GM12891 (cell line): ENCODE results near the gene ADK.
"Not testable (repeated sequence)": the region's sequence is repeated elsewhere in the genome, so short reads cannot be mapped to it uniquely, and the experiment has no call there.

Experiments used
- DNase-seq: peaks from one replicate; pipeline ENCODE4 v3.0.0; 2011; ENCODE audit warnings: low spot score; ENCODE audit not compliant: insufficient read length
- FAIRE-seq: peaks from 2 replicates; lab custom pipeline; 2011; peaks lifted over from hg19 to GRCh38; lab: Jason Lieb, UNC
- PAX5 ChIP-seq: IDR thresholded peaks from 2 replicates; pipeline ENCODE4 v1.6.1; 2011; ENCODE audit warnings: low read length, moderate library complexity, mild to moderate bottlenecking; ENCODE audit not compliant: insufficient read depth, severe bottlenecking
- POLR2A ChIP-seq: IDR thresholded peaks from 2 replicates; pipeline ENCODE4 v1.6.1; 2011; ENCODE audit warnings: low read depth, low read length, control low read depth
- POLR2AphosphoS5 ChIP-seq: IDR thresholded peaks from 2 replicates; pipeline ENCODE4 v1.6.1; 2011; ENCODE audit warnings: low read depth, low read length, control low read depth
- POU2F2 ChIP-seq: IDR thresholded peaks from 2 replicates; pipeline ENCODE4 v1.6.1; 2011; ENCODE audit warnings: low read depth, mild to moderate bottlenecking, control low read depth, low read length, moderate library complexity
- SPI1 ChIP-seq: IDR thresholded peaks from 2 replicates; pipeline ENCODE4 v1.6.1; 2011; ENCODE audit warnings: low read depth, low read length, control low read depth
- TAF1 ChIP-seq: IDR thresholded peaks from 2 replicates; pipeline ENCODE4 v1.6.1; 2011; ENCODE audit warnings: low read depth, low read length, control low read depth

Gene ADK

DNA sequence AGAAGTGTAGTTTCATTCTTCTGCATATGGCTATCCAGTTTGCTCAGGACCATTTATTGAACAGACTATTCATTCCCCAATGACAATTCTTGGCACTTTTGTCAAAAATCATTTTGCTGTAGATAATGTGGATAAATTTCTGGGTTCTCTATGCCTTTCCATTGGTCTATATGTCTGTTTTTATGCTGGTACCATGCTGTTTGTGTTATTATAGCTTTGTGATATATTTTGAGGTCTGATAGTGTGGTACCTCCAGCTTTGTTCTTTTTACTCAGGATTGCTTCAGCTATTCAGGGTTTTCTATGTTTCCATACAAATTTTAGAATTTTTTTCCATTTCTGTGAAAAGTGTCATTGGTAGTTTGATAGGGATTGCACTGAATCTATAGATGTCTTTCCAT, 360.0 kb downstream of the ADK start:
- DNase-seq = no peak
- FAIRE-seq = peak; percentile 23
- no peak for TF ChIP-seq TAF1
- TF ChIP-seq SPI1 = no peak
- no peak for TF ChIP-seq PAX5
- no peak for TF ChIP-seq POU2F2
- no peak for TF ChIP-seq POLR2AphosphoS5
- no peak for TF ChIP-seq POLR2A

DNA sequence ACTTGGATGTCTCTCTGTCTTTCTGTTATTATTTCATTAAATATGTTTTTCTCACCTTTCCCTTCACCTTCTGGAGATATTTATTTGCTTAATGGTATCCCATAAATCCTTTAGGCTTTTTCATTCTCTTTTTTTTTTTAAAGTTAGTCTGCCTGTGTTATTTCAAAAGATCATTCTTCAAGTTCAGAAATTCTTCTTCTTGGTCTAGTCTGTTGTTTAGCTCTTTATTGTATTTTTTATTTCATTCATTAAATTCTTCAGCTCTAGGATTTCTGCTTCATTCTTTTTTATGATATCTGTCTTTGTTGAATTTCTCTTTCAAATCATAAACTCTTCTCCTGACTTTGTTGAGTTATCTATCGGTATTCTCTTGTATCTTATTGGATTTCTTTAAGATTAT, 363.3 kb downstream of the ADK start:
- TF ChIP-seq POLR2A = no peak
- no peak for TF ChIP-seq SPI1
- no peak for TF ChIP-seq TAF1
- no peak for TF ChIP-seq POU2F2
- no peak for TF ChIP-seq PAX5
- no peak for TF ChIP-seq POLR2AphosphoS5
- DNase-seq (no peak), FAIRE-seq (no peak)

DNA sequence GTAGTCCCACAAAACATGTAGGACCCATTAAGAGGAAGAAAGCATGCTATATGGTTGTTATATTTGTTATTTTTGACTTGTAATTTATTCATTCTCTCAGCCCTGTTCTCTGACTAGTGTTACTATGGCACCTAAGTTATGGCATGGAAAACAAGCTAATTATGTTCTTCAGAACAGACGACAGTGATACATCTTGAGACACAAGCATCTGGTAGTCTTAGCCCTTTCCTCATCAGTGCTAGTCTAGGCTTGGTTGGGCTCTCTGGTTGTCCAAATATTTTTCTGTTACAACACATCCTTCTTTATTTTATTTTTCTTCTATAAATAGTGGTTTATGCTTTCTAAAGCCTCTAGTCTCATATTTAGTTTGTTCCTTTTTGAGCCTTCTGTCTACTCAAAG, 367.0 kb downstream of the ADK start:
- FAIRE-seq = no peak
- no peak for DNase-seq
- no peak for TF ChIP-seq POLR2AphosphoS5
- TF ChIP-seq PAX5 = no peak
- no peak for TF ChIP-seq POLR2A
- TF ChIP-seq TAF1 = no peak
- TF ChIP-seq POU2F2 = no peak

- FAIRE-seq (no peak), DNase-seq (no peak)
- TF ChIP-seq POLR2A (no peak), POU2F2 (no peak), SPI1 (no peak), TAF1 (no peak), POLR2AphosphoS5 (no peak), PAX5 (no peak)
Measured at GRCh38 chr10:74521526-74521925, 370.5 kb downstream of the ADK start.

DNA sequence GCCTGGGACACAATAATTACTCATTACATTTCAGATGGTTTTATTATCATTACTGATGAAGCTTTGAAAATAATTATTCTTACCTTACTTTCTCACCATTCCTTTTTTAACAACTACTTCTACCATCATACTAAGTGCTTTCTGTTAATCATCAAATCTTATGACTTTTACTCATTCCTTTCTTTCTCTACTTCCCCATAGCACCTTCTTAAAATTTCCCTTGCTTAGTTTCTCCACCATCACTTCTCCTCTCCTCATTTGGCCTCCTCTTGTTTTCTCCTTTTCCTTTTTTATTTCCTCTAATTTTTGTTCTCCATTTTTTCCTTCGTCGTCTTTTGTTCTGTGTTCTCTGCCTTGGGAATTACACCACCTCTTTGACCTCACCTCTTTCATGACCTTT, 372.2 kb downstream of the ADK start:
- no peak for FAIRE-seq
- no peak for DNase-seq
- TF ChIP-seq PAX5 (no peak), SPI1 (no peak), POLR2AphosphoS5 (no peak), POU2F2 (no peak), POLR2A (no peak), TAF1 (no peak)

DNA sequence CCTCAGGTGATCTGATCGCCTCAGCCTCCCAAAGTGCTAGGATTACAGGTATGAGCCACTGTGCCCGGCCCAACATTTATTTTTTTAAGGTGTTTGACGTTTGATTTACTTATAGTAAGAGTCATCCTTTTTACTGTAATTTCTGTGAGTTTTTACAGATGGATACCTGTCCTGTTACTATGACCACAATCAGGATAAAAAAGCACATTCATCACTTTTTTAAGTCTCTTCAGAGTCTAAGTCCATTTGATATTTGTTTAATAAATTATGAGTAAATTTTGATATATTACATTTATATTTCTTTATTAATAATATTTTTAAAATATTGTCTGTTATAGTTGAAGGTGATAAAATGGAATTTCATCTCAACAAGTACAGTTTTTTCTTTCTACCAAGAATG, 374.9 kb downstream of the ADK start:
- DNase-seq (no peak), FAIRE-seq (no peak)
- TF ChIP-seq SPI1 (no peak), POLR2A (no peak), POU2F2 (no peak), PAX5 (no peak), POLR2AphosphoS5 (no peak), TAF1 (no peak)

DNA sequence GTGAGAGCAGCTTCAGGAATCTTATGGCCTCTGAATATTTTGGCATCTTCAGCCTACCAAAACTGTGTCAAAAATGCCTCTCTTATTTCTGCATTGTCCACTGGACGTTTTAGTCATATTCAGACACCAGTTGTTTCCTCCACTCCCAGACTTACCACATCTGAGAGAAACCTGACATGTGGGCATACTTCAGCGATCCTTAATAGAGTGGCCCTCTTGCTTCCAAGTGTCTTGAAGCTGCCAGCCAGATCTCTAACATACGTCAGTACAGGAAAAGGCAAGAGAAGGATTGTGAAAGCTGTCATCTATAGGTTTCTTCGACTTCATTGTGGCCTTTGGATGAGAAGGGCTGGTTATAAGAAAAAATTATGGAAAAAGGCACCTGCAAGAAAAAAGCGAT, 376.6 kb downstream of the ADK start:
- DNase-seq, FAIRE-seq: not testable (repeated sequence)

DNA sequence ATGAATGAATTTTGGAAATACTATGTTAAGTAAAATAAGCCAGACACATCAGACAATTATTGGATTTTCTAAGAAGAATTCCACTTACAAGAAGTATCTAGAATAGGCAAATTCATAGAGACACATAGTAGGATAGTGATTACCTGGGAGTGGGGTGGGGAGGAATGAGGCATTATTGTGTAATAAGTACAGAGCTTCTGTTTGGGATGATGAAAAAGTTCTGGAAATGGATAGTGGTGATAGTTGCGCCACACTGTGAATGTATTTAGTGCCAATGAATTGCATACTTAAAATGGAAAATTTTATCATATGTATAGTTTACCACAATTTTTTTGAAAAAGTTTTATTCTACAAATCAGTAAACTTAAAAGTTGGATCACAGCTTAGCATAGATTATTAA, 378.2 kb downstream of the ADK start:
- no peak for FAIRE-seq
- TF ChIP-seq POU2F2 (no peak), SPI1 (no peak), POLR2AphosphoS5 (no peak)

GRCh38 chr10:74530981-74531380, 380.0 kb downstream of the ADK start:
- DNase-seq (no peak), FAIRE-seq (no peak)
- TF ChIP-seq PAX5 (no peak), POU2F2 (no peak), POLR2A (no peak), SPI1 (no peak), POLR2AphosphoS5 (no peak), TAF1 (no peak)

More for the DNA sequence above, 378.2 kb downstream of the ADK start:
- DNase-seq = no peak

GRCh38 chr10:74539317-74539716, 388.3 kb downstream of the ADK start:
- DNase-seq (no peak), FAIRE-seq (no peak)
- TF ChIP-seq TAF1 (no peak), POU2F2 (no peak), PAX5 (no peak), POLR2A (no peak), POLR2AphosphoS5 (no peak), SPI1 (no peak)

- no peak for DNase-seq
- no peak for TF ChIP-seq POLR2A
- TF ChIP-seq SPI1 = no peak
- no peak for TF ChIP-seq TAF1
- no peak for TF ChIP-seq POU2F2
- TF ChIP-seq PAX5 = no peak
- no peak for TF ChIP-seq POLR2AphosphoS5
- no peak for FAIRE-seq
Measured at GRCh38 chr10:74541375-74541774, 390.4 kb downstream of the ADK start.

DNA sequence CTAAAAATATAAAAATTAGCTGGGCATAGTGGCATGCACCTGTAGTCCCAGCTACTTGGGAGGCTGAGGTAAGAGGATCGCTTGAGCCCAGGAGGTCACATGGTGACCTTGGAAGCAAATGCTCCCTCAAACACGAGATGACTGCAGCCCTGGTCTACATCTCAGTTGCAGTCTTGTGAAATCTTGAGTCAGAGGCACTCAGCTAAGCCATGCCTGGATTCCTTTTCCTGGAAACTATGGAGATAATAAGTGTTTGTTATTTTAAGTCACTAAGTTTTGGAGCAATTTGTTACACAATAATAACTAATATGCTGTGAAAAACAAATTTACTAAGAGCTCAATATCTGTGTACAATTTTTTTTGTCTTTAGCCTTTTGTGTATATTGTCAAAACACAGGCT, 391.1 kb downstream of the ADK start:
- no peak for DNase-seq
- TF ChIP-seq PAX5 = no peak
- TF ChIP-seq POLR2AphosphoS5 = no peak
- no peak for TF ChIP-seq POLR2A
- TF ChIP-seq TAF1 = no peak
- no peak for TF ChIP-seq POU2F2
- no peak for TF ChIP-seq SPI1
- no peak for FAIRE-seq
